A673 (cell line): ENCODE results near the gene ENTPD3. TPM values are rescaled to one million over a fixed set of nuclear protein-coding genes. Genes with fewer than 3 reads are reported as not detected.

Source experiments
- BruUV-seq: library from RNA; stranded (reverse); fragments of 400-500 nt; replicated peaks from 2 replicates; lab custom pipeline; 2021; lab: Mats Ljungman, UMichigan
- CTCF ChIA-PET: fragments of 300-600 bp; sonication (Branson Sonifier 250); formaldehyde crosslinking; loops from one replicate; lab custom pipeline; 2022; ENCODE audit warnings: antibody characterized with exemption; lab: Charles Lee
- POLR2A ChIA-PET: fragments of 300-600 bp; sonication (Branson Sonifier 250); formaldehyde crosslinking; loops from one replicate; lab custom pipeline; 2022; ENCODE audit warnings: antibody characterized with exemption; ENCODE audit not compliant: low non-redundant PET; lab: Charles Lee
- DNase-seq: peaks from one replicate; pipeline ENCODE4 v3.0.0-alpha.2; 2015; ENCODE audit warnings: low spot score
- H3K27ac ChIP-seq: fragments of 200-600 bp; sonication (generic); 2 replicates; pipeline ENCODE4 v1.5.1; 2016; ENCODE audit warnings: mixed run types, low read depth, mild to moderate bottlenecking, mixed read lengths, antibody characterized with exemption, low read length; ENCODE audit not compliant: poor library complexity, severe bottlenecking
- H3K27me3 ChIP-seq: fragments of 200-600 bp; sonication (generic); replicated peaks from 2 replicates; pipeline ENCODE4 v1.6.1; 2017; ENCODE audit warnings: mixed run types, low read depth, mild to moderate bottlenecking, mixed read lengths, antibody characterized with exemption, low read length; ENCODE audit not compliant: insufficient read depth, poor library complexity
- H3K36me3 ChIP-seq: fragments of 200-600 bp; sonication (generic); 2 replicates; pipeline ENCODE4 v1.6.1; 2016; ENCODE audit warnings: mixed run types, mild to moderate bottlenecking, mixed read lengths, antibody characterized with exemption, low read length; ENCODE audit not compliant: insufficient read depth, poor library complexity, severe bottlenecking
- H3K4me1 ChIP-seq: fragments of 200-600 bp; sonication (generic); 2 replicates; pipeline ENCODE4 v1.6.1; 2017; ENCODE audit warnings: mixed run types, mild to moderate bottlenecking, mixed read lengths, antibody characterized with exemption, low read length; ENCODE audit not compliant: insufficient read depth, poor library complexity, severe bottlenecking
- H3K4me3 ChIP-seq: fragments of 200-600 bp; sonication (generic); 2 replicates; pipeline ENCODE4 v1.5.1; 2016; ENCODE audit warnings: low read depth, mixed run types, mild to moderate bottlenecking, mixed read lengths, low read length; ENCODE audit not compliant: poor library complexity, severe bottlenecking
- H3K9me3 ChIP-seq: fragments of 200-600 bp; sonication (generic); 2 replicates; pipeline ENCODE4 v1.6.1; 2016; ENCODE audit warnings: mixed run types, low read depth, mild to moderate bottlenecking, mixed read lengths, antibody characterized with exemption, low read length; ENCODE audit not compliant: poor library complexity, severe bottlenecking
- EZH2 ChIP-seq: fragments of 200-600 bp; sonication (generic); IDR thresholded peaks from 2 replicates; pipeline ENCODE4 v1.6.1; 2017; ENCODE audit warnings: borderline replicate concordance, low read depth, mild to moderate bottlenecking, mixed read lengths, antibody characterized with exemption, low read length; ENCODE audit not compliant: poor library complexity, severe bottlenecking
- intact Hi-C: fragments of 100-400 bp; cut with micrococcal nuclease; formaldehyde crosslinking; loops from one replicate; pipeline ENCODE4 v1.10.0; 2022; ENCODE audit not compliant: unreplicated experiment
- total RNA-seq: library from RNA; stranded (reverse); gene quantifications from 2 replicates; pipeline ENCODE4 v1.2.3, GENCODE V29; 2021
- TF ChIP-seq, protein P1 (sequence below): fragments of 300-800, 200-600 bp; sonication (generic); conservative IDR thresholded peaks from 2 replicates; pipeline ENCODE4 v1.5.1; 2017; ENCODE audit warnings: low read depth, mild to moderate bottlenecking, antibody characterized with exemption, low read length, moderate library complexity, mixed read lengths

The ENTPD3 gene
- total RNA-seq, 1 experiment from 2014 or later: 0.54 TPM

GRCh38 chr3:40465111-40465407 lies 78.1 kb downstream of the ENTPD3 start:
- no TSS peak for BruUV-seq
- Histone ChIP-seq H3K9me3 (no peaks in the 10 kb centered on the region), H3K27me3 (no peaks in the 10 kb centered on the region), H3K36me3 (peaks cover 37% of the 10 kb centered on the region), H3K4me1 (no peaks in the 10 kb centered on the region), H3K4me3 (no peak overlapping the region), H3K27ac (no peak overlapping the region)
- POLR2A ChIA-PET: interaction anchor here (0.6 kb wide), 1 partner anchor 31 kb away, joined by 11 read pairs; no protein-coding TSS in a partner anchor
- TF ChIP-seq, protein P1, sequence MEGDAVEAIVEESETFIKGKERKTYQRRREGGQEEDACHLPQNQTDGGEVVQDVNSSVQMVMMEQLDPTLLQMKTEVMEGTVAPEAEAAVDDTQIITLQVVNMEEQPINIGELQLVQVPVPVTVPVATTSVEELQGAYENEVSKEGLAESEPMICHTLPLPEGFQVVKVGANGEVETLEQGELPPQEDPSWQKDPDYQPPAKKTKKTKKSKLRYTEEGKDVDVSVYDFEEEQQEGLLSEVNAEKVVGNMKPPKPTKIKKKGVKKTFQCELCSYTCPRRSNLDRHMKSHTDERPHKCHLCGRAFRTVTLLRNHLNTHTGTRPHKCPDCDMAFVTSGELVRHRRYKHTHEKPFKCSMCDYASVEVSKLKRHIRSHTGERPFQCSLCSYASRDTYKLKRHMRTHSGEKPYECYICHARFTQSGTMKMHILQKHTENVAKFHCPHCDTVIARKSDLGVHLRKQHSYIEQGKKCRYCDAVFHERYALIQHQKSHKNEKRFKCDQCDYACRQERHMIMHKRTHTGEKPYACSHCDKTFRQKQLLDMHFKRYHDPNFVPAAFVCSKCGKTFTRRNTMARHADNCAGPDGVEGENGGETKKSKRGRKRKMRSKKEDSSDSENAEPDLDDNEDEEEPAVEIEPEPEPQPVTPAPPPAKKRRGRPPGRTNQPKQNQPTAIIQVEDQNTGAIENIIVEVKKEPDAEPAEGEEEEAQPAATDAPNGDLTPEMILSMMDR: no peak
- no peak for TF ChIP-seq EZH2
- DNase-seq: no peak
- CTCF ChIA-PET: no interaction called here
- intact Hi-C loops: no loop called here

DNA sequence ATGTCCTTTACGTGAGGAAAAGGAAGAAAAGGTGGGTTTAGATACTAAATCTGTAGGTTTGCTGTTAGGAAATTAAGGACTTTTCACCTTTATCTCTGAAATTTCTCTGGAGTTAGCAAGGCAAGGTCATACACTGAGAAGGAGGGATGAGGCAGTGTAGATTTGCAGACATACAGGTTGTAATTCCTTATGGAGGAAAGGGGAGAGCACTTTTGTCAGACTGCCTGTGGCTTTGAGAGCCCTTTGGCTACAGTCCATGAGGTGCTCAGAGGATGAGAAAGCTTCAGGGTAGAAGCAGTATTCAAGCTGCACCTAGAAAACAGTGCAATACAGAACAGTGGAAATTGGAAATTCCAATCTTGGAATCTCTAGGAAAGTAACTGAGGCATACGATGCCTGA lies 78.5 kb downstream of the ENTPD3 start:
- H3K4me3 ChIP-seq: no peak overlapping the region
- ChIA-PET CTCF (no interaction called here), POLR2A (no interaction called here)
- no peaks in the 10 kb centered on the region for H3K9me3 ChIP-seq
- no peak for DNase-seq
- intact Hi-C loops: no loop called here
- no TSS peak for BruUV-seq
- no peaks in the 10 kb centered on the region for H3K27me3 ChIP-seq
- TF ChIP-seq, protein P1: no peak
- no peak for TF ChIP-seq EZH2
- H3K27ac ChIP-seq: no peak overlapping the region
- no peaks in the 10 kb centered on the region for H3K4me1 ChIP-seq
- peaks cover 33% of the 10 kb centered on the region for H3K36me3 ChIP-seq

DNA sequence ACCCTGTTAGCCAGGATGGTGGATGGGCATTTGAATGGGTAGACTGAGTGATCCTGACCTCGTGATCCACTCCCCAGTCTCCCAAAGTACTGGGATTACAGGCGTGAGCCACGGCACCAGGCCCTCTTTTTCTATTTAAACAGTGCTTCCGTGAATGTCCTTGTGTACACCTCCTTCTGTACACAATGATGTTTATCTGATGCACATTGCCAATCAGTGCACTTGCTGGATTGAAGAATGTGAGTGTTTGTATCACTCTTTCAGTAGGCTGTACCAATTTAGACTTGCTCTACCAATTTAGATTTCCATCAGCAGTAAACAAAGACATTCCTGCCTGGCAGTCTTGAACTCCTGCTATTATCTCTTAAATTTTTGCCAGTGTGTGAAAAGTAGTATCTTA lies 81.0 kb downstream of the ENTPD3 start:
- Histone ChIP-seq H3K4me3 (no peak overlapping the region), H3K9me3 (no peaks in the 10 kb centered on the region), H3K4me1 (no peaks in the 10 kb centered on the region), H3K36me3 (peaks cover 11% of the 10 kb centered on the region), H3K27me3 (no peaks in the 10 kb centered on the region), H3K27ac (no peak overlapping the region)
- ChIA-PET POLR2A (no interaction called here), CTCF (no interaction called here)
- no peak for DNase-seq
- no peak for TF ChIP-seq EZH2
- TF ChIP-seq, protein P1: no peak
- intact Hi-C loops: no loop called here
- no TSS peak for BruUV-seq
